OCI-LY1 (cell line): ENCODE data around the gene MIA2.

Experiments used
- H2AFZ ChIP-seq: fragments of 200-600 bp; sonication (generic), shearing (Covaris generic); 2 replicates; pipeline ENCODE4 v1.6.0; 2014; ENCODE audit warnings: antibody characterized with exemption, mild to moderate bottlenecking, low read length
- H3F3A ChIP-seq: fragments of 200-600 bp; sonication (generic), shearing (Covaris generic); 2 replicates; pipeline ENCODE4 v1.6.0; 2014; ENCODE audit warnings: mild to moderate bottlenecking, antibody characterized with exemption, low read length, moderate library complexity; ENCODE audit not compliant: insufficient read depth
- H3K27ac ChIP-seq: fragments of 200-600 bp; sonication (generic); 2 replicates; pipeline ENCODE4 v1.5.1; 2014; ENCODE audit warnings: low read length, mixed run types, mild to moderate bottlenecking, low read depth; ENCODE audit not compliant: poor library complexity, severe bottlenecking
- H3K27me3 ChIP-seq: fragments of 200-600 bp; sonication (generic); 2 replicates; pipeline ENCODE4 v1.6.0; 2014; ENCODE audit warnings: antibody characterized with exemption, mild to moderate bottlenecking, low read length, moderate library complexity; ENCODE audit not compliant: insufficient read depth
- H3K36me3 ChIP-seq: fragments of 200-600 bp; sonication (generic); 2 replicates; pipeline ENCODE4 v1.6.1; 2014; ENCODE audit warnings: mild to moderate bottlenecking, antibody characterized with exemption, low read length, moderate library complexity, mixed read lengths; ENCODE audit not compliant: insufficient read depth
- H3K4me1 ChIP-seq: fragments of 200-600 bp; sonication (generic); 2 replicates; pipeline ENCODE4 v1.5.1; 2014; ENCODE audit warnings: mild to moderate bottlenecking, low read length, moderate library complexity; ENCODE audit not compliant: insufficient read depth, severe bottlenecking
- H3K4me2 ChIP-seq: fragments of 200-600 bp; sonication (generic), shearing (Covaris generic); 2 replicates; pipeline ENCODE4 v1.6.1; 2014; ENCODE audit warnings: low read length
- H3K4me3 ChIP-seq: fragments of 200-600 bp; sonication (generic); 2 replicates; pipeline ENCODE4 v1.5.1; 2014; ENCODE audit warnings: low read length, low read depth, mild to moderate bottlenecking, mixed read lengths; ENCODE audit not compliant: poor library complexity, severe bottlenecking
- H3K79me2 ChIP-seq: fragments of 200-600 bp; shearing (Covaris generic); 2 replicates; pipeline ENCODE4 v1.6.1; 2016; ENCODE audit warnings: mixed run types, low read length, mixed read lengths; ENCODE audit not compliant: insufficient read depth
- H3K9ac ChIP-seq: fragments of 200-600 bp; sonication (generic), shearing (Covaris generic); 2 replicates; pipeline ENCODE4 v1.6.1; 2014; ENCODE audit warnings: mild to moderate bottlenecking, low read length, mixed read lengths
- H3K9me2 ChIP-seq: fragments of 200-600 bp; sonication (generic), shearing (Covaris generic); 2 replicates; pipeline ENCODE4 v1.6.1; 2014; ENCODE audit warnings: low read depth, mild to moderate bottlenecking, low read length, mixed read lengths
- H3K9me3 ChIP-seq: fragments of 200-600 bp; shearing (Covaris generic); 2 replicates; pipeline ENCODE4 v1.6.1; 2014; ENCODE audit warnings: low read length, mixed read lengths
- H4K20me1 ChIP-seq: fragments of 200-600 bp; sonication (generic), shearing (Covaris generic); 2 replicates; pipeline ENCODE4 v1.6.0; 2016; ENCODE audit warnings: mild to moderate bottlenecking, low read length; ENCODE audit not compliant: insufficient read depth
- EZH2 ChIP-seq: fragments of 200-600 bp; sonication (generic), shearing (Covaris generic); IDR thresholded peaks from 2 replicates; pipeline ENCODE4 v1.8.0; 2017; ENCODE audit warnings: borderline replicate concordance, mixed run types, mild to moderate bottlenecking, antibody characterized with exemption, low read length, moderate library complexity, mixed read lengths
- TF ChIP-seq, protein P1 (sequence below): fragments of 200-600 bp; sonication (generic), shearing (Covaris generic); IDR thresholded peaks from 2 replicates; pipeline ENCODE4 v1.5.1; 2017; ENCODE audit warnings: mild to moderate bottlenecking, antibody characterized with exemption, low read length, moderate library complexity, mixed read lengths

Gene MIA2

DNA sequence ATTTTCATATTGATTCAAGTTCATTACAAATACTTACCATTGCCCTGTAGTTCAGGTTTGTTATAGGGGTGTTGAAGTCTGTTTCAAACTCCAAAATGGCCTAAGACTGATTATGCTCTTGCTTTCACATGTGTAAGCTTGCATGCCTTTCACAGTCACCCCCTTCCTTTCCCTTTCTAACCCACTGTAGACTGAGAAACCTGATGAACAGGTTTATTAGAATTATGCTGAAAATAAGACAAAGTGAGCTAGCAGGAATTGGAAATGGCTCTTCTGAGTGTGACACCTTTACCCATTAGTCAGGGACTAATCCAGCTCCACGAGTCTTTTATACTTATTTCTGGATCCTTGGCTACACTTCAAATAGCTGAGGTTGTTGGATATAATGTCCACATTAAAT lies 159.6 kb downstream of the MIA2 start:
- no peaks in the 10 kb centered on the region for H3K27me3 ChIP-seq
- H3K4me3 ChIP-seq: no peak overlapping the region
- peaks cover 9% of the 10 kb centered on the region; the same call in 1 of the 2 replicates for H3K36me3 ChIP-seq
- H3K9me2 ChIP-seq: no peaks in the 10 kb centered on the region
- no peak overlapping the region for H3K9ac ChIP-seq
- H3K27ac ChIP-seq: no peak overlapping the region
- TF ChIP-seq EZH2: no peak
- TF ChIP-seq, protein P1, sequence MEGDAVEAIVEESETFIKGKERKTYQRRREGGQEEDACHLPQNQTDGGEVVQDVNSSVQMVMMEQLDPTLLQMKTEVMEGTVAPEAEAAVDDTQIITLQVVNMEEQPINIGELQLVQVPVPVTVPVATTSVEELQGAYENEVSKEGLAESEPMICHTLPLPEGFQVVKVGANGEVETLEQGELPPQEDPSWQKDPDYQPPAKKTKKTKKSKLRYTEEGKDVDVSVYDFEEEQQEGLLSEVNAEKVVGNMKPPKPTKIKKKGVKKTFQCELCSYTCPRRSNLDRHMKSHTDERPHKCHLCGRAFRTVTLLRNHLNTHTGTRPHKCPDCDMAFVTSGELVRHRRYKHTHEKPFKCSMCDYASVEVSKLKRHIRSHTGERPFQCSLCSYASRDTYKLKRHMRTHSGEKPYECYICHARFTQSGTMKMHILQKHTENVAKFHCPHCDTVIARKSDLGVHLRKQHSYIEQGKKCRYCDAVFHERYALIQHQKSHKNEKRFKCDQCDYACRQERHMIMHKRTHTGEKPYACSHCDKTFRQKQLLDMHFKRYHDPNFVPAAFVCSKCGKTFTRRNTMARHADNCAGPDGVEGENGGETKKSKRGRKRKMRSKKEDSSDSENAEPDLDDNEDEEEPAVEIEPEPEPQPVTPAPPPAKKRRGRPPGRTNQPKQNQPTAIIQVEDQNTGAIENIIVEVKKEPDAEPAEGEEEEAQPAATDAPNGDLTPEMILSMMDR: no peak
- no peaks in the 10 kb centered on the region for H3K4me1 ChIP-seq
- no peak overlapping the region for H3K4me2 ChIP-seq
- H3K79me2 ChIP-seq: no peaks in the 10 kb centered on the region
- no peaks in the 10 kb centered on the region for H3K9me3 ChIP-seq
- H3F3A ChIP-seq: no peaks in the 10 kb centered on the region
- H4K20me1 ChIP-seq: no peaks in the 10 kb centered on the region
- H2AFZ ChIP-seq: no peak overlapping the region

DNA sequence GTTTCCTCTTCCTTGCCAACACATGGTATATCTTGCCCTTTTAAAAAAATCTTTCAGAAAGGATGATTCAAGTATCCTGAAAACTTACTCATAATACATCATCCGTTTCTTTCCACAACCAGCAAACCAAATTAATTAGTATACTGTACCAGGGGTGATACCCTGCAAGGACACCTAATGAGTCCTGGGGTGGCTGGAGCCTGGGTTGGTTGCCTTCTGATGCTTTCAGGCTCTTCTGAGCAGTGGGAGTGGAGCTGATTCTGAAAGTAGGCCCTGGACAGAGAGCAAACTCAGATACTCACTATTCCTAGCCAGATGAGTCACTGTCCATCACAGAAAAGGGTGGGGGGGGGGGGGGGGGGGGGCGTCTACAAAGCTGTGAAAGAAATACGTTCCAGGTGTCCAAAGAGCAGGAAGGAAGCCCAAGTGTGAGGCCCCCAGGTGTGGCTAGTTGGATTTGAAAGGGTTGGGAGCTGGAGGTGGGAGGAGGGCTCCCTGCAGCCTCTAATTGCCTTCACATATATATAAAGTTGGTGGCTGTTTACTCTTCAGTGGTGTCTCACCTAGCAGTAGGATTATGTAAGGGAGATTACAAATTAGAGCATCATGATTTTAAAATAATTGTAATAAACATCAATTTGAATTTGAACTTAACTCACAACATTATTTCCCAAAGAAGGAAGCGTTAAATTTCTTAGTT lies 162.0 kb downstream of the MIA2 start:
- no peaks in the 10 kb centered on the region for H3K79me2 ChIP-seq
- no peaks in the 10 kb centered on the region for H4K20me1 ChIP-seq
- H3F3A ChIP-seq: no peaks in the 10 kb centered on the region
- no peak overlapping the region for H3K27ac ChIP-seq
- TF ChIP-seq, protein P1: no peak
- TF ChIP-seq EZH2: no peak
- no peak overlapping the region for H3K4me3 ChIP-seq
- H2AFZ ChIP-seq: no peak overlapping the region
- peaks cover 25% of the 10 kb centered on the region; the same call in 1 of the 2 replicates for H3K36me3 ChIP-seq
- H3K9ac ChIP-seq: no peak overlapping the region
- no peak overlapping the region for H3K4me2 ChIP-seq
- H3K9me3 ChIP-seq: no peaks in the 10 kb centered on the region
- H3K27me3 ChIP-seq: no peaks in the 10 kb centered on the region
- no peaks in the 10 kb centered on the region for H3K4me1 ChIP-seq
- no peaks in the 10 kb centered on the region for H3K9me2 ChIP-seq

DNA sequence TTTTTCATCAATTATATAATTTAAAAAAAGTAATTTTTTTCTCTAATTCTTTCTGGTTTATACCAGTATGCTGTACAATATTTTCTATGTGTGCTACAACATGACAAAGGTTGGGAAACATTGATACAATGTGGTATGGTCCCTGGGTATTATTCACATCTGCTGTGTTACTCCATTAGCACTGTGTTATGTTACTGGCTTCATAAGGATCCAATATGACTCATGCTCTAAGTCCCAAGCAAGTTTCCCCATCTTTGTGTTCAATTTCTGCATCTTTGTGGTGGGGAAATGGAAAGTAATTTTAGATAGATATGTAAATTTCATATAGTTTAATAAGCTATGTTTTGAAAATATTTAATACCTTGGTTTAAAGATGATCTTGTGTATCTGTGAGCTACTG lies 162.7 kb downstream of the MIA2 start:
- no peak overlapping the region for H3K9ac ChIP-seq
- peaks cover 32% of the 10 kb centered on the region; the same call in 1 of the 2 replicates for H3K36me3 ChIP-seq
- H2AFZ ChIP-seq: no peak overlapping the region
- no peaks in the 10 kb centered on the region for H3K9me2 ChIP-seq
- no peaks in the 10 kb centered on the region for H3K4me1 ChIP-seq
- H3K4me2 ChIP-seq: no peak overlapping the region
- H3K27ac ChIP-seq: no peak overlapping the region
- no peak overlapping the region for H3K4me3 ChIP-seq
- H4K20me1 ChIP-seq: no peaks in the 10 kb centered on the region
- H3F3A ChIP-seq: no peaks in the 10 kb centered on the region
- no peaks in the 10 kb centered on the region for H3K9me3 ChIP-seq
- TF ChIP-seq, protein P1: no peak
- TF ChIP-seq EZH2: no peak
- no peaks in the 10 kb centered on the region for H3K27me3 ChIP-seq
- no peaks in the 10 kb centered on the region for H3K79me2 ChIP-seq
